GOT3 (cell line): ENCODE data around the gene PRUNE1.

Experiments
- DNase-seq: peaks from one replicate; lab custom pipeline; 2025; ENCODE audit warnings: mixed read lengths; lab: John Stamatoyannopoulos, UW

The PRUNE1 gene

DNA sequence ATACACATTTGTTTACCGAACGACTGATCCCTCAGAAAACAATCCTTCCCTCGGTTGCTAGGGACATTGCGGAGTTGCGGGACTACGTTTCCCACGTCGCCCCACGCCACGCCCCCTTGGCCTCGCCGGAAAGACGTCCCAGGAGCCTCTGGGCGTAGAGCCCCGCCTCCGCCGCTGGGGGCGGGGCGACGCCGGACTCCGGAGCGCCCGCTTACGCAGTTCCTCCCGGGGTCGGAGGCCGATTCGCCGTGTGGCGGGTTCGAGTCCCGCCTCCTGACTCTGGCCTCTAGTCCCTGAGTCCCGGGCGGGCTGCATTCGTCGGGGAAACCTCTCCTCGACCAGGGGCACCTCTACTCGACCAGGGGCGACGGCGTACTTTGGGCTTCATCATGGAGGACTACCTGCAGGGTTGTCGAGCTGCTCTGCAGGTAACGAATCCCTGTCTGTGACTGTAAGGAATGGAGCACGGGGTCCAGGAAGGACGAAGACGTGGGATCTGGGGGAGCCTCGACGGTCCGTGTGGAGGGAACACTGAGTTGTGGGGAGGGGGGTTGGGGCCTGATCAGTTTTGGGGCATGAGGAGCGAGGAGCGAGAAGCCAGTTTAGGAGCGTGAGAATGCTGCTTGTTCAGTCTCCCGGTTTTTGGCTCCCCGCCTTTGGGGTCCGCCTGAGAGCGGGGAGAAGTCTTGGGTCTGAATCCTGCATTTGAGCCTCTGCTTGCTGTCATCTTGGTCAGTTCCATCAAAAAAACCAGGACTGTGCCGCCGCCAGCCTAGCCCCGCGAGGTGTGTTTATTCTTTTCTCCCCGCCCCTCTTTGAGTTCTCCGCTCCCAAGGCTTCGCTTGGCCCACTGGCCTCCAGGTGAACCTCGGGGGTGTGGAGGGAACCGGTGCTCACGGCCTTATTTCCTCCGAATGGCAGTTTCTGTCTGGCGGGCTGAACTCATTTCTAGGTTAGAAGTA is at the start of gene PRUNE1:
PRUNE1 (plus strand) TSS at position 206 of the 962 bp plus-strand sequence; CDS start at position 390, 184 bp downstream.
- DNase-seq = peak; percentile 82

GRCh38 chr1:150960646-150961045 is 47.6 kb upstream of the PRUNE1 start:
- no peak for DNase-seq

DNA sequence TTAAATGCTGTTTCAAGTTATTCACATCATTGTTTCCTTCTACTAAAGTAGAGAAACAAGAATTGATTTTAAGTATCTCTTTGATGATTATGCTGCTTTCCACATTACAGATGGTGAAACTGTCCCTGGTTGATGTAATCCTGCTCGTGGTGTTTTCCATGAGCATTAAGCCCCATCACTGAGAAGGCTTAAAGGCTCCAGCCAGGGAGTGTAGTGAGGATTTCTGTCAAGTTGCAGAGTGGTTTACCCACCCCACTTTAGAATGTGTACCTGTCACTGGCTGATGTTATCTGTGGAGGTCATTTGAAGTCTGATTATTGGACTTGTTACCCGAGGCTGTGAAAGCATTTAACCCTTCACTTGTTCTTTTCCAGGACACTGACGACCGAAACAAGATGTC is 46.5 kb upstream of the PRUNE1 start:
- DNase-seq = no peak

GRCh38 chr1:150963321-150964163 is 44.7 kb upstream of the PRUNE1 start:
- no peak for DNase-seq

DNA sequence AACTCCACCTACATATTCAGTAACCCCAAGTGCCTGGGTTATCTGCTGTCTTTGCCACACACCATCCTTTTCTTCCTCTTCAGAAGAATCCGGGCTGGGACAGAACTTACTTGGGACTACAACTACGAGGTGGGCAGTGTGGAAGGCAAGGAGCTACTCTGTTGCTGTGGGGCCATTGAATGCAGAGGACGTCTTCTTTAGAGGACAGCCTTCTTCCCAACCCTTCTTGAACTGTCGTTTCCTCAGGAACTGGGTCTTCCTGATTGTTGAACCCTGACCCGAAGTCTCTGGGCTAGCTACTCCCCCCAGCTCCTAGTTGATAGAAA is 44.1 kb upstream of the PRUNE1 start:
- DNase-seq = no peak

DNA sequence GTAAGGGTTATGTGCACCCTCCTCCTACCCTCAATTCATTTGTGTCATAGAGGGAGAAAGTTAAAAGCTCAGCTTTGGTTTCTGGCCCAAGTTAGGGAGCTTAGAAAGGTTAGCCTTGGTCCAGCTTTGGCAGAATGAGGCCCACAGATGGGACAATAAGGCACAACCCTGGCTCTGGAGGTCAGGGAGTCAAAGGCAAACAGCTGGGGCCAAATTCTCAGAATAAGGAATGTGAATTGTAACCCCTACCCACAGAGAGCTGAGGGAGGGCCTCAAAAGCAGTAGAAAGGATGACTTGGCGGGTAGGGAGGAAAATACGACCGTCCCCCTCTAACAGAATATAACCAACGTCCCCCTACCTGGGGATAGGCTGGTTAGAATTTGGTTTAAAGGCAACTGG is 42.6 kb upstream of the PRUNE1 start:
- DNase-seq = no peak

- no peak for DNase-seq
Observed at GRCh38 chr1:150966011-150966410, 42.2 kb upstream of the PRUNE1 start.

GRCh38 chr1:150967936-150968335 is 40.3 kb upstream of the PRUNE1 start:
- DNase-seq = no peak

DNA sequence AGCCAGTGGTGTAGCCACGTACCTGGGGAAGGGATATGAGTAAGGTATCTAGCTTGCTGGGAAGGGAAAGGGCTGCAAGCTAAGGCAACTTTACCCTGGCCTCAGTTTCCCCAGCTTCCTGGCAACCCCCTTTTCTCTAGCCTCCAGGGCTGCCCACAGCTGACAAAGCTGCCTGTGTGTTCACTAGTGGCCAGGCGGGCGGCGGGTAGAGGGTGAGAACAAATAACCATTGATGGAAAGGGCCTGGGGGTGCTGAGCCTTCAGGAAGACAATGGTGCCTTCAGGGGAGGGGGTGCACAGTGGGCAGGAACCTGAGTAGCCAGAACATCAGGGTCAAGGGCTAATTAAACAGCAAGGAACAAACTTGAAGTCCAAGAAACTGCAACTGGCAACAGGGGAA is 39.8 kb upstream of the PRUNE1 start:
- no peak for DNase-seq

DNA sequence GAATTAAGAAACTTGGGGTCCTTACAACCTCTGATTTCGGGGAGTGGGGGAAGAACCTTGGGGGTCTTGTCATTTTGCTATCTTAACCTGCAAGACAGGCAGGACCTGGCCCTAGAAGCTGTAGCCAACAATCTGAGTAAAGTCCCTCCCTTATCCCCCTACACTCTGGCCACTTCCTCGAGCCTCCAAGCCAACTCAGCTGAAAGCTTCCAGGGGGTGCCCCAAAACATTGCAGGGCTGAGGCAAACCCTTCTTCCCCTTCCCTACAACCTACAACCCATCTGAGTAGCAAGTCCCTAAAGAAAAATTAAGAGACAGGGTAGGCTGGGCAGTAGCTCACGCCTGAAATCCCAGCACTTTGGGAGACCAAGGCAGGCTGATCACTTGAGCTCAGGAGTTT is 38.6 kb upstream of the PRUNE1 start:
- no peak for DNase-seq

- no peak for DNase-seq
Observed at GRCh38 chr1:150970808-150971582, 37.3 kb upstream of the PRUNE1 start.

- no peak for DNase-seq
Observed at GRCh38 chr1:150971583-150972416, 36.4 kb upstream of the PRUNE1 start.

DNA sequence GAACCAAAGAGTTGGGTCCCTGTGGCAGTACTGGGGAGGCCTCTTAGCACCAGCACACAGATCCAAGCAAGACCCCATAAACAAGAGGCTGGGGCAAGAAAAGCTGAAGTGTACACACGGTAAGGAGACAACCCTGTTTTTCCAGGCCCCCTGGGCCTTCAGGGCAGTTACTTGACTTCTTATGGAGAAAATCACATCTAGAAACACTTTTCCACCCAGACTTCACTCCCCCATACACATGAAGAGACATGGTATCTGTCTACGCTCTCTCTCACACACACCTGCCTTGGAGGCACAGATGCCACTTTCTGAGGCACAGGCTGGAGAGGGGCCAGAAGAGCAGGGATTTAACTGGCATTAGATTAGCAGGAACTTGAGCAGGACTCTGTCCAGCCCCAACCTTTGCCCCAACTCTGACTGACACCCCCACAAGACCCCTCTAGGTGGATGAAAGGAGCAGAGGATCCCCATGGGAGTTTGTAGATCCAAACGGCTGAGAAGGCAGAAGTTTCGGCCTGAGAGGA is 35.8 kb upstream of the PRUNE1 start:
- DNase-seq = no peak

- DNase-seq = no peak
Observed at GRCh38 chr1:150973258-150973835, 34.9 kb upstream of the PRUNE1 start.

DNA sequence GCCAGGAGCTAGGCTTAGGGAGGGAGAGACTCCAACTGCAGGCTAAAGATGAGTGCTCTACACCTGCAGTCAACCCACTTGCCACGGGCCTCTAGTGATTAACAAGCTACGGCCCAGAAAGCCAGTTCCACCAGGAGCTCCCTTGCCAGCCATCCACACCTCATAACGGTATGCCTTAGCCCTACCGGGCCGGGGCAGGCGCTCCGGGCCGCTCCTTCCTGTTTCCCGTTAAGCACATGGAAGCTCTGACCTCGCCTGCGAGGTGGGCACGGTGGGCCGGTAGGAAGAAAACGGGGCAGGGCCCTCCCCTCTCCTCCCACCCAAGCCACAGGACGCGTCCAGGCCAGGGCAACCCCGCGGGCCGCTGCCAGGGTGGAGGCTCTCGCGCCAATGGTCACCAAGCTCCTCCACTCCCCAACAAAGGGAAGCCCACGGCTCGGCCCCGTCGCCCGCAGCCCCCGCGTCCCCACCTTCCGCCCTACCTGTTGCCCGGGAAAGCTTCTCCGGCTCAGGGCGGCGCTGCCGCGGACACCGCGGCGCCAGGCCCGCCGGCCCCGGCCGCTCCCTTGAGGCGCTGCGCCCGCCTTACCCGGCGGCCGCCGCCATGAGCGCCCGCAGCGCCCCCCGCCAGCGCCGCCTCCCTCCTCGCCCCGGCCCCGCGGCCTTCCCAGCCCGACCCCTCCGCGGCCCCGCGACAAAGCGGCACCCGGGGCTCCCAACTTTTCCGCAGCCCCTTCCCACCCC is 34.2 kb upstream of the PRUNE1 start:
- DNase-seq = no peak

DNA sequence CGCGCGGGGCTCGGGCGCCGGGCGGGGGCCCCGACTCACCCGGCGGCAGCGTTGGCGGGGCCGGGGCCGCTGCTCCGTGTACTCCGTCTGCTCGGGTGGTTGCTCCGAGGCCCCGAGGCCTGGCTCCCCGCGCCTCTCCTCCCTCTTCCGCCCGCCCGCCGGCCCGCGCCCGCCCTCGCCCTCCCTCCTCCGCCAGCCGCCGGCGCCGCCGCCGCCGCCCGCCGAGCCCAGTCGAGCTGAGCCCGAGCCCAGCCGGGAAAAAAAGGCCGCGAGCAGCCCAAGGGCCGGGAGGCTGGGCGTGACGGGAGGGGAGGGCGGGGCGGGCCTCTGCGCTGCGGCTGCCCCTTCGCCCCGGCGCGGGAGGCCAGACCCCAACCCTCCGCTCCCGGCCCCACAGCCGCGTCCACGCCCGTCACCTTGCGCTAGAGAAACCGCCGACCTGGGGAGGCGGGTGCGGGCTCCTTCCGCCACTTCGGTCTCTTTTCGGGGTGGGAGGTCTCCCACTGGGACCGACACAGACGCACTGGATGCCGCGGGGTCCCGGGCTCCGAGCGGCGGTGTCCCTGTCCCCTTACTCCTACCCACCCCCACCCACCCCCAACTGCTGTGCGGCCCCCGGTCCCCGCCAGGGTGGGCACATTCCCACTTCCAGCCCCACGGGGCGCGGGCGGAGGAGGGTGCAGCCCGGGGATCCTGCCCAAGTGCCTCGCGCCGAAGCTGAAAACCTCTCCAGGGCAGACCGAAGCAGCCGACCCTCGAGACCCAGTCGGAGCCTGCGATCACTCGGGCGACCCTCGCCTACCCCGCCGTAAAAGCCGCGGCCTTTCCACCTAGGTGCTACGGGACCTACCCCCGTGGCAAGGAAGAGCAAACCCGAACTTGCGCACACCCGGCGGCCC is 33.4 kb upstream of the PRUNE1 start, which contains the start of gene CERS2:
CERS2 (minus strand) TSS at position 256 of the 899 bp plus-strand sequence. CDS start 5,745 bp downstream, outside the sequence.
- peak; percentile 50 for DNase-seq

GRCh38 chr1:150976401-150976821 is 31.8 kb upstream of the PRUNE1 start:
- no peak for DNase-seq

- no peak for DNase-seq
Observed at GRCh38 chr1:150976879-150977694, 31.2 kb upstream of the PRUNE1 start.
